Pancreas (tissue), 10 donors: ENCODE results near the gene MCRIP2. TPM values are rescaled to one million over a fixed set of nuclear protein-coding genes. Genes with fewer than 3 reads are reported as not detected.

Experiments used
- ATAC-seq, 4 donors: fragments of 200-7000 bp; cut with Tn5 transposase; one replicate each; pipeline versions ENCODE4 v1.8.0 to v1.9.1; 2020; ENCODE audit warnings: mild to moderate bottlenecking in 4 of 4, moderate library complexity in 4 of 4
- DNase-seq, 6 donors: peaks; one replicate each; pipeline ENCODE4 v3.0.0-alpha.2; 2020
- FAIRE-seq: peaks from 2 replicates; lab custom pipeline; 2012; peaks lifted over from hg19 to GRCh38; lab: Jason Lieb, UNC
- H3K27ac ChIP-seq, 4 donors: fragments of 200-600 bp; sonication (generic); 1 replicate in 3 of 4; 2 replicates in 1 of 4; pipeline versions ENCODE4 v1.5.0 to v1.8.0; 2020
- H3K27me3 ChIP-seq, 4 donors: fragments of 200-600 bp; one replicate each; pipeline ENCODE4 v1.8.0; 2021
- H3K36me3 ChIP-seq, 3 donors: fragments of 200-600 bp; sonication (generic) in 1 of 3; one replicate each; pipeline versions ENCODE4 v1.5.0 to v1.8.0; 2020 to 2021
- H3K4me1 ChIP-seq, 3 donors: fragments of 200-600 bp; one replicate each; pipeline ENCODE4 v1.8.0; 2021
- H3K4me3 ChIP-seq, 4 donors: fragments of 200-600 bp; sonication (generic) in 2 of 4; one replicate each; pipeline versions ENCODE4 v1.5.0 to v1.8.0; 2020 to 2021
- H3K9me3 ChIP-seq, 4 donors: fragments of 200-600 bp; one replicate each; pipeline ENCODE4 v1.8.0; 2021
- CTCF ChIP-seq, 4 donors: fragments of 200-600 bp; sonication (generic) in 3 of 4; IDR thresholded peaks; one replicate each; pipeline versions ENCODE4 v1.5.0 to v1.8.0; 2021; ENCODE audit warnings: antibody characterized with exemption in 4 of 4
- WGBS, 2 donors: extraction: QIAGEN DNeasy Blood & Tissue Kit; methylation state at CpG; one replicate each; pipeline ENCODE4 v1.1.7; 2013; 5-methylcytosine and 5-hydroxymethylcytosine counted together
- intact Hi-C, 3 donors: fragments of 100-400 bp; cut with DNase I; formaldehyde crosslinking; loops; one replicate each; pipeline versions ENCODE4 v1.11.1 to v1.14.2; 2022
- polyA plus RNA-seq, 2 donors: library from polyadenylated mRNA; stranded (reverse); fragments of 200-250 nt; gene quantifications; one replicate each; pipeline ENCODE4 v1.2.3, GENCODE V29; 2013
- total RNA-seq, 6 donors: library from RNA; stranded (reverse); fragmentation: NEBNext Ultra II Directional in 4 of 6; extraction: Animal tissue kit (Norgen Biotek cat#: 25700) in 4 of 6; gene quantifications; one replicate each; pipeline versions ENCODE4 v1.2.1 to v1.2.4, GENCODE V29; 2021 to 2023
- donor health status: healthy with polysubstance abuse.
- donor health status: DM: no; HTN: no; CAD: no; lungs with moderate emphysema.
- donor health status: DM: no; HTN: no; CAD: no.
- donor health status: control.
- donor health status: control.
- donor health status: Bipolar disorder and iron deficiency.
- donor health status: DM: yes; HTN: yes; CAD: no.
- donor health status: DM: no; HTN: no; CAD: no.
- donor health status: DM: no; HTN: no; CAD: no.
- donor health status: DM: yes; HTN: yes; CAD: no.

MCRIP2 gene
- total and polyA plus RNA-seq, 8 donors = 19.0 to 89.3 (median 27.7) TPM

GRCh38 chr16:660459-661183, 19.0 kb downstream of the MCRIP2 start:
- no peaks in the 10 kb centered on the region for H3K27me3 ChIP-seq
- ATAC-seq (peak; percentile 82 to 90 (median 88)), DNase-seq (peak in 5 of 6 donors; percentile 92 to 98 (median 95)), FAIRE-seq (no peak)
- H3K4me3 ChIP-seq = peak overlapping the region in 2 of 4 donors; percentile 9 to 19
- 8 to 14% methylated on average over 27 to 38 of the region's 43 CpGs for WGBS, 2 donors
- intact Hi-C loops = loop anchor here in 1 of 3 donors (5.0 kb wide), 1 partner anchor 83 kb away; no protein-coding TSS in a partner anchor
- peak overlapping the region; percentile 60 to 72 (median 63) for H3K27ac ChIP-seq
- H3K4me1 ChIP-seq = peaks cover 5 to 7% (median 5%) of the 10 kb centered on the region in 3 donors
- H3K9me3 ChIP-seq = no peaks in the 10 kb centered on the region
- TF ChIP-seq CTCF (IDR thresholded peaks at IDR 0.05) = peak; percentile 35 to 64 (median 48)
- H3K36me3 ChIP-seq = no peaks in the 10 kb centered on the region

GRCh38 chr16:661184-661821, 19.7 kb downstream of the MCRIP2 start:
- Histone ChIP-seq H3K36me3 (no peaks in the 10 kb centered on the region), H3K27me3 (no peaks in the 10 kb centered on the region), H3K4me1 (peaks cover 5 to 7% (median 5%) of the 10 kb centered on the region in 3 donors), H3K4me3 (peak overlapping the region in 1 of 4 donors; percentile 9), H3K27ac (peak overlapping the region; percentile 55 to 64 (median 62)), H3K9me3 (no peaks in the 10 kb centered on the region)
- intact Hi-C loops = loop anchor here in 1 of 3 donors (5.0 kb wide), 1 partner anchor 84 kb away; no protein-coding TSS in a partner anchor
- ATAC-seq = peak; percentile 1 to 12 (median 8)
- TF ChIP-seq CTCF (IDR thresholded peaks at IDR 0.05) = no peak
- DNase-seq = peak in 2 of 6 donors; percentile 71 to 87
- FAIRE-seq = no peak
- WGBS, 2 donors = 25 to 33% methylated on average over 34 to 35 of the region's 35 CpGs

- no peak for FAIRE-seq
- Histone ChIP-seq H3K27me3 (no peaks in the 10 kb centered on the region), H3K4me1 (peaks cover 5 to 7% (median 5%) of the 10 kb centered on the region in 3 donors), H3K9me3 (no peaks in the 10 kb centered on the region), H3K36me3 (no peaks in the 10 kb centered on the region), H3K27ac (no peak overlapping the region), H3K4me3 (no peak overlapping the region)
- peak in 1 of 6 donors; percentile 82 for DNase-seq
- TF ChIP-seq CTCF (IDR thresholded peaks at IDR 0.05) = no peak
- ATAC-seq = no peak
- intact Hi-C loops = loop anchor here in 1 of 3 donors (5.0 kb wide), 1 partner anchor 85 kb away; no protein-coding TSS in a partner anchor
- 90 to 94% methylated on average over 19 of the region's 19 CpGs for WGBS, 2 donors
Measured at GRCh38 chr16:662095-662494, 20.5 kb downstream of the MCRIP2 start.

- TF ChIP-seq CTCF (IDR thresholded peaks at IDR 0.05) = no peak
- H3K4me1 ChIP-seq = peaks cover 6 to 8% (median 7%) of the 10 kb centered on the region in 3 donors
- no peak for ATAC-seq
- intact Hi-C loops = loop anchor here in 1 of 3 donors (5.0 kb wide), 1 partner anchor 85 kb away; no protein-coding TSS in a partner anchor
- no peak overlapping the region for H3K4me3 ChIP-seq
- H3K27me3 ChIP-seq = no peaks in the 10 kb centered on the region
- H3K36me3 ChIP-seq = no peaks in the 10 kb centered on the region
- no peaks in the 10 kb centered on the region for H3K9me3 ChIP-seq
- DNase-seq = no peak
- no peak overlapping the region for H3K27ac ChIP-seq
- no peak for FAIRE-seq
- WGBS, 2 donors = 90 to 92% methylated on average over 20 to 21 of the region's 21 CpGs
Measured at GRCh38 chr16:662597-662996, 21.0 kb downstream of the MCRIP2 start.
